ENCODE results near the gene FREM3. TPM values are rescaled to one million over a fixed set of nuclear protein-coding genes. Genes with fewer than 3 reads are reported as not detected.

FREM3 gene
- total and polyA plus RNA-seq, 4 donors = under 0.01 to 2.3 (median 0.12) TPM; not detected in 1

GRCh38 chr4:143581331-143581946, 119.0 kb downstream of the FREM3 start:
- H3K9ac ChIP-seq (ENCODE audit: insufficient read depth in 1 of 2, low read length in 2 of 2) = no peak overlapping the region
- H3K36me3 ChIP-seq (ENCODE audit: control insufficient read depth in 4 of 4, insufficient read depth in 4 of 4, low read length in 4 of 4) = peaks cover 0 to 11% (median 0%) of the 10 kb centered on the region in 4 donors
- DNase-seq (peak in 1 of 3 donors; percentile 18), ATAC-seq (ENCODE audit: insufficient read depth, low FRiP score) (no peak)
- peaks cover 0 to 1% (median 0%) of the 10 kb centered on the region in 5 donors for H3K4me1 ChIP-seq (ENCODE audit: control insufficient read depth in 5 of 5, insufficient read depth in 5 of 5, low read length in 5 of 5)
- H3K27me3 ChIP-seq (ENCODE audit: control insufficient read depth in 3 of 3, insufficient read depth in 3 of 3, low read length in 2 of 3) = no peaks in the 10 kb centered on the region
- WGBS, 2 donors = 81 to 85% methylated on average over 3 of the region's 3 CpGs
- peaks cover 0 to 6% (median 3%) of the 10 kb centered on the region in 4 donors for H3K9me3 ChIP-seq (ENCODE audit: control insufficient read depth in 4 of 4, insufficient read depth in 3 of 4, low read length in 3 of 4)
- TF ChIP-seq, protein P1, sequence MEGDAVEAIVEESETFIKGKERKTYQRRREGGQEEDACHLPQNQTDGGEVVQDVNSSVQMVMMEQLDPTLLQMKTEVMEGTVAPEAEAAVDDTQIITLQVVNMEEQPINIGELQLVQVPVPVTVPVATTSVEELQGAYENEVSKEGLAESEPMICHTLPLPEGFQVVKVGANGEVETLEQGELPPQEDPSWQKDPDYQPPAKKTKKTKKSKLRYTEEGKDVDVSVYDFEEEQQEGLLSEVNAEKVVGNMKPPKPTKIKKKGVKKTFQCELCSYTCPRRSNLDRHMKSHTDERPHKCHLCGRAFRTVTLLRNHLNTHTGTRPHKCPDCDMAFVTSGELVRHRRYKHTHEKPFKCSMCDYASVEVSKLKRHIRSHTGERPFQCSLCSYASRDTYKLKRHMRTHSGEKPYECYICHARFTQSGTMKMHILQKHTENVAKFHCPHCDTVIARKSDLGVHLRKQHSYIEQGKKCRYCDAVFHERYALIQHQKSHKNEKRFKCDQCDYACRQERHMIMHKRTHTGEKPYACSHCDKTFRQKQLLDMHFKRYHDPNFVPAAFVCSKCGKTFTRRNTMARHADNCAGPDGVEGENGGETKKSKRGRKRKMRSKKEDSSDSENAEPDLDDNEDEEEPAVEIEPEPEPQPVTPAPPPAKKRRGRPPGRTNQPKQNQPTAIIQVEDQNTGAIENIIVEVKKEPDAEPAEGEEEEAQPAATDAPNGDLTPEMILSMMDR (IDR thresholded peaks at IDR 0.05; ENCODE audit: control extremely low read depth, extremely low read depth) = no peak
- no peak overlapping the region for H3K4me3 ChIP-seq
- H3K27ac ChIP-seq (ENCODE audit: low read depth in 1 of 2, low read length in 1 of 2) = no peak overlapping the region

DNA sequence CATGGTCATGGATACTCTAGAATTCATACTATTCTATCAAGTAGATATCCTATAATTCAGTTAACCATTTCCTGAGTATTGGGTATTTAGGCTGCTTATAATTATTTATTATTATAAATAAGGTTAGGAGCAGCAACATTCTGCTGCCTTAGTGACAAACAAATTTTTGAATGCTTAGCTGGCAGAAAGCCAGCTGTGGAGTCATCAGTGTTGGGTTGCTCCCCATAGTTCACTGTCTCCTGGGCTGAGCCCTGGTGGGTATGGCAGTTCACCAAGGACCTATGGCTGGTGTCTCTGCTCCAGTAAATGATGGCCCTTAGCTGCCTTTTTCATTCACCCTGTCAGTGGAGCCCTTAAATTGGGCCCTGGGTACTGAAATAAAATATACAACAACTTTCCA, 125.1 kb downstream of the FREM3 start:
- TF ChIP-seq, protein P1 (IDR thresholded peaks at IDR 0.05; ENCODE audit: control extremely low read depth, extremely low read depth) = no peak
- Histone ChIP-seq H3K9me3 (ENCODE audit: control insufficient read depth in 4 of 4, insufficient read depth in 3 of 4, low read length in 3 of 4) (peaks cover 0 to under 1% (median 0%) of the 10 kb centered on the region in 4 donors), H3K27me3 (ENCODE audit: control insufficient read depth in 3 of 3, insufficient read depth in 3 of 3, low read length in 2 of 3) (no peaks in the 10 kb centered on the region), H3K9ac (ENCODE audit: insufficient read depth in 1 of 2, low read length in 2 of 2) (no peak overlapping the region), H3K27ac (ENCODE audit: low read depth in 1 of 2, low read length in 1 of 2) (no peak overlapping the region), H3K36me3 (ENCODE audit: control insufficient read depth in 4 of 4, insufficient read depth in 4 of 4, low read length in 4 of 4) (peaks cover 0 to 14% (median 4%) of the 10 kb centered on the region in 4 donors), H3K4me1 (ENCODE audit: control insufficient read depth in 5 of 5, insufficient read depth in 5 of 5, low read length in 5 of 5) (no peaks in the 10 kb centered on the region), H3K4me3 (no peak overlapping the region)
- ATAC-seq (ENCODE audit: insufficient read depth, low FRiP score) (no peak), DNase-seq (no peak)

DNA sequence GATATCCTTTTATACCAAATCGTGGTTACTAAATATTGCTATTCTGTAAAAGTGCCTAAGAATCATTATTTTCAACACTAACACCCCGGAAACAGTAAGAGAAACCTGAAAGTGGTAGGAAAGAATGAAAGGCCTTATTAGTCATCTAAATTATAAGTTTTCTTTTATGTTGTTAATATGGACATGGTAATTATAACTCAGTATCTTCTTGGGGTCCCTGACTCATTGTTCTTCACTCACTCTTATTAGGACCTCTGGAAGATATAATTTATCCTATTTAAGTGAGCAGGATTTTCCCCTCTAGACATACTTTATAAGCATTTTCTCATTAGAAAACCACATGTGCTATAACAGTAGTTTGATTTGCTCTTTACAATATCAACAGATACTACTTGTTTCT, 136.0 kb downstream of the FREM3 start:
- WGBS, 2 donors = 88 to 89% methylated on average over 2 of the region's 2 CpGs

More for the DNA sequence above, 136.0 kb downstream of the FREM3 start:
- Histone ChIP-seq H3K27ac (ENCODE audit: low read depth in 1 of 2, low read length in 1 of 2) (no peak overlapping the region), H3K4me3 (no peak overlapping the region), H3K4me1 (ENCODE audit: control insufficient read depth in 5 of 5, insufficient read depth in 5 of 5, low read length in 5 of 5) (peaks cover 0 to 5% (median 0%) of the 10 kb centered on the region in 5 donors), H3K27me3 (ENCODE audit: control insufficient read depth in 3 of 3, insufficient read depth in 3 of 3, low read length in 2 of 3) (no peaks in the 10 kb centered on the region), H3K36me3 (ENCODE audit: control insufficient read depth in 4 of 4, insufficient read depth in 4 of 4, low read length in 4 of 4) (no peaks in the 10 kb centered on the region), H3K9ac (ENCODE audit: insufficient read depth in 1 of 2, low read length in 2 of 2) (no peak overlapping the region), H3K9me3 (ENCODE audit: control insufficient read depth in 4 of 4, insufficient read depth in 3 of 4, low read length in 3 of 4) (peaks cover 0 to 4% (median 0%) of the 10 kb centered on the region in 4 donors)
- TF ChIP-seq, protein P1 (IDR thresholded peaks at IDR 0.05; ENCODE audit: control extremely low read depth, extremely low read depth) = no peak
- no peak for ATAC-seq (ENCODE audit: insufficient read depth, low FRiP score)
- DNase-seq = no peak
